Ramos (cell line): ENCODE data around the gene TMEM185B.

Experiments
- in situ Hi-C: fragments of 300-500 bp; cut with MboI; formaldehyde crosslinking; loops from one replicate; pipeline ENCODE4 v1.14.3; 2022; ENCODE audit warnings: low sequenced_read_pairs; ENCODE audit not compliant: unreplicated experiment

TMEM185B gene

DNA sequence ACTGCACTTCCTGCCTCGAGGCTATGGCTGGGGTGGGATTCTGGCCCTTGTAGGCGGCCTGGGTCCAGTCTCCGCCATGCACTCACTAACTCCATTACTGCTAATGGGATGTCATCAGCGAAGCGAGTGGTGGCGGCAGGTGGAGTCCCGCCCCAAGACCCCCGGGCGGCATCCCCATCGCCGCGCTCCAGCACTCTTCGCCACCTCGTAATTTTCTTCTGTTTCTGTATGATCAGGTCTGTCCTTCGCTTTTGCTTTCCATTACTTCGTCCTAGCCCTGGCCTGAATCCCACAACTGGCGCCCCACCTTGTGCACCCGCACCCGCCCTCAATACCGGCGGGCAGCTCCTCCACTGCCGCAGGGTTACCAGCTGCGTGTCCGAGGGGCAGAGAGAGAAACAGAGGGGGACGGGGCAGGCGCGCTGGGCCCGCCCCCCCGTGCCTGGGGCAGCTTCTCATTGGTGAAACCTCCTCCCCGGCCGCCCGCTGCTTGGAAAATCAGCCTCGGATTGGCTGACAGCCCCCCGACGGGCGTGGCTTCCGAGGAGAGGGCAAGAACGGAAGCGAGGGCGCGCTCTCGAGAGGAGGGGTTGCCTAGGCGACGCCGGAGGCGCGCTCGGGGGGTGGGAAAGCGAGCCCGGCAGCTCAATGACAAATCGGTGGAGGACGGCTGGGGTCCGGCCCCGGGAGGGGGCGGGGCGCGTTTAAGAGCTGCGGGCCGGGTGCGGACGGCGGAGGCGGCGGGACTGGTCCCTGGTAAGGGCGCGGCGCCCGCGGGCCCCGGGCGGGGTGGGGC is 29.2 kb upstream of the TMEM185B start, which contains the start of gene RALB:
TSS of gene RALB (plus strand) at position 628 of the 796 bp plus-strand sequence. CDS start 25,813 bp downstream, outside the sequence.
- in situ Hi-C loops, result no loop called here

GRCh38 chr2:120251880-120252224 is 28.7 kb upstream of the TMEM185B start:
- in situ Hi-C loops, result no loop called here

- in situ Hi-C loops, result no loop called here
These were observed 27.9 kb upstream of the TMEM185B start for GRCh38 chr2:120251078-120251477.

- in situ Hi-C loops, result no loop called here
These were observed 27.4 kb upstream of the TMEM185B start for GRCh38 chr2:120250640-120251039.

- in situ Hi-C loops, result no loop called here
These were observed 24.7 kb upstream of the TMEM185B start for GRCh38 chr2:120247851-120248250.

DNA sequence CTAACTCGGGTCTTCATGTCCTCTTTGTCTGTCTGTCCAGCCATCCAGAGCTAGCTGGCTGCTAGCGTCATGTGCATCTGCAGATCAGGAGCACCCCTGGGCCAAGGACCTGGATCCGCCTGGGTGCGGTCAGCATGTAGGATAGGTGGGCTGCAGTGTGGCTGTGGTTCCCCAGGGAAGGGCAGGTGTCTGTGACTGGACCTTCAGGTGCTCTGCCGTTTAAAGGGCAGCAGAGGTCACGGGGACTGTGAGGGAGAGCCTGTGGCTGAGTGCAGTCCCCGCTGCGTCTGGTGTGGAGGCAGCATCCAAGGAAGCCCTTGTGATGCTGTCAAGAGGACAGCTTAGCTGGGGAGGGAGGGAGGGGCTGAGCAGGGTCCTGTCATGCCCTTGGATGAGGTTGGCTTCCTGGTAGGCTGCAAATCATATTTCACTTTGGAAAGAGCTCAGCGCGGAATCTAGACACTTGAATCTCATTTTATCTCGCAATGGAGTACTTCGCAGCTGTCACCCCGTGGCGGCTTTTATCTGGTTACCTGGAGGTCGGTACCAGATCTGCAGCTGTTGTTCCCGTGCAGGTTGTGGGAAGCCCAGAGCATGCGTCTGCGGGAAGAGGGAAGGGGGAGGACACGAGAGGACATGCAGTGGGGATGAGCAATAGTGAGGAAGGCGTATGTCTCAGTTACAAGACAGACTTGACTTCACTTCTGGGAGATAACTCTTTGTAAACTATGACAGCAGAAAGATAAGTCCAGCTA is 23.5 kb upstream of the TMEM185B start:
- in situ Hi-C loops, result no loop called here

DNA sequence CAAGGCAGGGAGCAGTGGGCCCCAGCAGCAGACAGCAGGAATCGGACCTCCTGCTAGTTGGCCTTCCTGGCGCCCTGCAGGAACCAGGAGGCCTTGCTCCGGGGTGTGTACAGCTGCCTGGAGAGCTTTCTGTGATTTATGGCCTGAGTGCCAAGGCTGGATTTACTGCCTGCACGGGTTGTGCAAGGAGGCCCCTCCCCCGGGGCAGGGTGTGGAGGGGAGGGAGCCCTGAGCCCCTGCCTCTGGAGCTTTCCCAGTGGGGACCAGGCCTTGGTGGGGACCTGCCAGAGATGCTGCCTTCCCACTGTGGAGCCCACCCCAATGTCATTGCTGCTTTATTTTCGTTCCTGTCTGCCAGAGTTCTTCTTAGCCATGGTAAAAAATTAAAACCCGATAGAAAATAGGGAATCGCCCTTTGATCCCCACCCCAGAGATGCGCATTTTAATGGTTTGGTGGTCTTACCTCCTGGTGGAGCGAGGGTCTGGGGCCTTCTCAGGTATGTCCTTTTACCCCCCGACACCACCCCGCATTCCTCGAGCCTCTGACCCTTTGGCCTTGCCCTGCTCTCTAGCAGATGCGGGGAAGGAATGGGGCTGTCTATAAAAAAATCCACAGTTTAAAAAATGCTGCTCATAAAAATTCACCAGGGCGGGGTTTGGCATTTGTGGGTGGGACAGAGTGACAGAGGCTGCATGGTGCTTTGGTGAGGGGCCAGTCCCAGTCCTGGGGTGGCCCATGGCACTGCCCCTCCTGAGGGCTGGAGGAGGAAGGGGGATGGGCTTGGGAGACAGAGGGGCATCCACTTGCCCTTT is 22.5 kb upstream of the TMEM185B start:
- in situ Hi-C loops, result no loop called here

DNA sequence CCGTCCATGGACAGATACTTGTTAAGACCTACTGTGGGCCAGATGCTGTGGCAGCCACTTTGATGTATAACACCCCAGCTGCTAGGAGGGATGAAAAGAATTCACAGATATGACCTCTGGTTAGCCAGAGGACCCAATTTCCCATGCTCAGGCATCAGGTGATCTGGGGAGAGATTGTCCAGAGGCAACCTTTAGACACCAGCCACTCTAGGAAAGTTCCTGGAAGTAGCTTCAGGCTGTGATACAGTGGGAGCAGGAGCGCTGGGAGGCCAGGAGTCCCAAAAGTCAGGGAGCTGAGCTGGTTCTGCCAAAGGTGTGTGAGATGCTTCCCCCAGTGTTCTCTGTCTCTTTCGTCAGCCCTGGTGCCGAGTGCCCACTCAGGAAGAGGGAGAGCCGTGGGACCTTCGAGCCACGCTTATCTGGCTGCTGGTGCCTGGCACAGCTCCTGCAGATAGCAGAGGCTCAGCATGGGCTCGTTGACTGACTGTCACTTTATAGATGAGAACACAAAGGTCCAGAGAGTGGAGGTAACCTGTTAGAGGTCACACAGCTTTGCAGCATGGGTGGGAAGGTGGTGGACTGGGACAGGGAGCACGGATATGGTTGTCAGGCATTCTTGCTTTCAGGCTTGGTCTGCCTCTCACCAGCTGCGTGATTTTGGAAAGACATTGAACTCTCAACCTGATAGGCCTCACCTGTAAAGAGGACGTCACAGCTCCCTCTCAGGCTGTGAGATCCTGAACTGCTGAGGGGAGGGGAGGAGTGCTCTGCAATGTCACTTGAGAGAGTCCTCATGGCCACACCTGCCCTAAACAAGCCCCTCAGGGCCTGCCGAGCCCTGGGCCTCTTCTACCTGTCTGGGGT is 21.7 kb upstream of the TMEM185B start:
- in situ Hi-C loops, result no loop called here

GRCh38 chr2:120243875-120244553 is 20.8 kb upstream of the TMEM185B start:
- in situ Hi-C loops, result no loop called here

GRCh38 chr2:120243211-120243610 is 20.0 kb upstream of the TMEM185B start:
- in situ Hi-C loops, result no loop called here

GRCh38 chr2:120241684-120242083 is 18.5 kb upstream of the TMEM185B start:
- in situ Hi-C loops, result no loop called here

DNA sequence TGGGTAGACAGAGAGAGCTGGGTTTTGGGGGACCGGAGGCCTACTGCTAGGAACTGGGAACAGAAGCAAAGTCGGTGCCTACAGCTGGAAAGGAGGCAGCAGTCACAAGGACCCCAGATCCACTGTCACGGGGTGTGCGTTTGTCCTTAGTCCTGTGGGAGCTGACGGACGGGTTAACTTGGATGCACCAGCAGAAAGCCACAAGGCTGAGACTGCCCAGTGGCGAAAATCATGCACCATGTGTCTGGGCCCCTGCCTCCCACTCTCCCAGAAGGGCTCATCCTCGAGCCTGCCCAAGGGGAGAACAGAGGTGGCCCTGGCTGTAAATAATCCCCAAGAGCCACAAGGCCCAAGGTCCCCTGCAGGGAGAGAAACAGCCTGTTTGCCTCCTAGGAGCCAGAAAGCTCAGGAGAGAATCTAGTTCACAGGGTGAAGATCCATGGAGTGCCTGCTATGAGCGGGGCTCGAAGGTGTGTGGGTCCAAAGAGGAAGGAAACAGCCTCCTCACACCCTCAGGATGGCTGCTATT is 17.8 kb upstream of the TMEM185B start:
- in situ Hi-C loops, result no loop called here

DNA sequence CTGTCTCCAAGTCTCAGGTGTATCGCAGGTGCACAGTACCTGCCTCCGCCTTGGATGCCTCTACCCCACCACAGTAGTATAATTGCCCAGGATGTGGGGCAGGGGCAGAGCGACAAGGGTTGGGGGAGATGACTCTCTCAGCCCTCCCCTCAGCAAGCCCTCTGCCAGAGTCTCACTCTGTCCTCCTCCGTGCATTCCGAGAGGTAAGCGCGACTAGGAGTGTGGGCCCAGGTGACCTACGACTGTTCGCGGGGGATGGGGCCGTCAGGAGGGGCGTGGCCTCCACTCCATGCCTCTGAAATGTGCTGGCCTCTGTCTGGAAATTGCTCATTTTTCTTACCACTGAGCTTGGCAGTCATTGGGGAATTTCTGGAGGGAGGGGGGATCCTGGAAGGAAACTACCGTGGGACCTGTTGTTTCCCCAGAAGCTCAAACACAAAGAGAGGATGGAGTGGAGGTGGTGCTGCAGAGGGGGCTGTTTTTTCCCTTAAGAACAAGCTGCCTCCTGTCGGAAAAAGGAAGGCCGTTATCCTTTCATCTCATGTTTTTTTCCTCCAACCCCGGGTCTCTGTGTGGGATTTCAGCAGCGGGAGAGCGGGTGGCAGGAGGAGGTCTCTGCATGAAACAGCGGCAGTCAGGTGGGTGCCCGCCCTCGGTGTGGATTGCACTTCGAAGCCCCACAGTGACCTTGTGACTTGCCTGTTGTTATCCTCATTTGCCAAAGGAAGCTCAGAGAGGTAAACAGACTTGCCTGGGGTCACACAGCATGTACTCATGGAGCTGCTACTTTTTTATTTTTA is 16.5 kb upstream of the TMEM185B start:
- in situ Hi-C loops, result no loop called here

GRCh38 chr2:120238728-120239487 is 15.7 kb upstream of the TMEM185B start:
- in situ Hi-C loops, result no loop called here

DNA sequence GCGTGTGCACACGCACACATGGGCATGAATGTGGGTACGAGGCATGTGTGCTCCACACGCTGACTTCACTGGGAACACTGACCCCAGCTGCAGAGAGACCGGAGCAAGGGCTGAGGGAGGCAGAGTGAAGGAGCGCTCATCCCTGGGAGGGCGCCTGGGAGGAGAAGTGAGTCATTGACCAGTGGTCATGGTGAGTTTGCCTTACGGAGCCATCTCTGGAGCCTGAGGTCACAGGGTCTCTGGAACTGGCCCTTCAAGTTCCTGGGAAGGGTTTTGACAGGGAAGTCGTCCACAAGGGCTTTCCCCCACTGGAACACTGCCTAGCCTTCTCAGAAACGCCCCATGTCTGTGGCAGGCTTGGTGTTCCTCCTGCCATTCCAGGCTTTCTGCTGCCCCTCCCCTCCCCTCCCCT is 14.3 kb upstream of the TMEM185B start:
- in situ Hi-C loops, result no loop called here

- in situ Hi-C loops, result no loop called here
These were observed 13.6 kb upstream of the TMEM185B start for GRCh38 chr2:120236791-120237190.

DNA sequence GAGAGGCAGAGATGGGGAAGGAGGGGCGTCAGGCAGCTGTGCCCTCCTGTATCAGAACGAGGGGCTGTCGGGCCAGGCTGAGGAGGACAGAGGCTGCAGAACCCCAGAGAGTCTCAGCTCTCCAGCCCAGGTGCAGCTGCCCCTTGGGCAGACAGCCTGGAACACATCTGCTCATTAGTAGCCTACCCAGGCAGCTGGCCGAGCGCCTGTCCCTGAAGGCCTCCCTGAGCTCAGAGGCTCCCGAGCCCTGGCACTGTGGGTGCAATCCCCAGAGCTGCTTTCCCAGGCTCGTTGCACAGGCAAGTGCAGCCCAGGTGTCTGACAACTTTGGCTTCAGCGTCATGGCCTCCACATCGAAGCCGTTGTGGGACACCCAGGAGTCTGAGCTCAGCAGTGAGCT is 13.1 kb upstream of the TMEM185B start:
- in situ Hi-C loops, result no loop called here

DNA sequence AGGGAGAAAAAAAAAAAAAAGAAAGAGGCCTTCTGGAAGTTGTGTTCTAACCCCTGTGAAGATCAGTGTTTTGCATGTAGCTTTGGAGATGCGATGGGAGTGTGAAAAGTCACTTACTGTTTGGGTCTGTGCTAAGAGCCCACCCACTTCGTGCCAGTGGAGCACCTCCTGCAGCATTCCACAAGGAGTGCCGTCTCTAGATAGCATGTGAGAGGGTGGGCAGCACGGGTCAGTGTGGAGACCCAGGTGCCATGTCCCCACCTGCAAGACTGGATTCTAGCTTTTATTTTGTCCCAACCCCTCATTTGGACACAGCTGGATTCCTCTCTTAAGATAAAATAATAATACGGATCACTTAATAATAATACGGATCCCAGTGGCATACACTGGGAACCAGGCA is 12.5 kb upstream of the TMEM185B start:
- in situ Hi-C loops, result no loop called here
